ENCODE data around the gene ASPHD1. TPM values are rescaled to one million over a fixed set of nuclear protein-coding genes. Genes with fewer than 3 reads are reported as not detected.

The ASPHD1 gene
- total RNA-seq, 1 donor from 2014 or later = 94.5 TPM

- DNase-seq (ENCODE audit: low spot score) = peak; percentile 76
Measured at GRCh38 chr16:29943846-29944799, 43.8 kb downstream of the ASPHD1 start.

- no peak for DNase-seq (ENCODE audit: low spot score)
Measured at GRCh38 chr16:29947897-29948296, 47.6 kb downstream of the ASPHD1 start.

GRCh38 chr16:29950806-29951461 is 50.6 kb downstream of the ASPHD1 start:
- DNase-seq (ENCODE audit: low spot score) = no peak

- no peak for DNase-seq (ENCODE audit: low spot score)
Measured at GRCh38 chr16:29951625-29952365, 51.5 kb downstream of the ASPHD1 start.

Other genes starting within 250 kb of the ASPHD1 start
- gene SPN, start 237.2 kb upstream of the ASPHD1 start, total RNA-seq = 9.0 TPM
- 17.2 TPM for gene QPRT, start 221.3 kb upstream of the ASPHD1 start, total RNA-seq
- 3.0 TPM for gene C16orf54, start 154.5 kb upstream of the ASPHD1 start, total RNA-seq
- gene ZG16, start 122.2 kb upstream of the ASPHD1 start, total RNA-seq = not detected
- gene KIF22, start 109.7 kb upstream of the ASPHD1 start, total RNA-seq = 21.6 TPM
- gene MAZ, start 94.0 kb upstream of the ASPHD1 start, total RNA-seq = 192 TPM
- gene PRRT2, start 88.3 kb upstream of the ASPHD1 start, total RNA-seq = 20.8 TPM
- gene PAGR1, start 84.3 kb upstream of the ASPHD1 start, total RNA-seq = 38.9 TPM
- gene MVP, start 80.0 kb upstream of the ASPHD1 start, total RNA-seq = 253 TPM
- 110 TPM for gene CDIPT, start 37.3 kb upstream of the ASPHD1 start, total RNA-seq
- gene SEZ6L2, start 938 bp upstream of the ASPHD1 start, total RNA-seq = 113 TPM
- gene KCTD13, start 25.7 kb downstream of the ASPHD1 start, total RNA-seq = 28.4 TPM
- gene TMEM219, start 61.6 kb downstream of the ASPHD1 start, total RNA-seq = 167 TPM
- gene TAOK2, start 73.4 kb downstream of the ASPHD1 start, total RNA-seq = 67.3 TPM
- gene HIRIP3, start 95.1 kb downstream of the ASPHD1 start, total RNA-seq = 16.3 TPM
- gene INO80E, start 95.8 kb downstream of the ASPHD1 start, total RNA-seq = 88.4 TPM
- gene DOC2A, start 110.5 kb downstream of the ASPHD1 start, total RNA-seq = 18.8 TPM
- not detected for gene C16orf92, start 122.7 kb downstream of the ASPHD1 start, total RNA-seq
- gene TLCD3B, start 130.8 kb downstream of the ASPHD1 start, total RNA-seq = not detected
- 1,422 TPM for gene ALDOA, start 165.3 kb downstream of the ASPHD1 start, total RNA-seq
- 95.3 TPM for gene PPP4C, start 175.5 kb downstream of the ASPHD1 start, total RNA-seq
- gene TBX6, start 191.4 kb downstream of the ASPHD1 start, total RNA-seq = 3.7 TPM
- 81.7 TPM for gene YPEL3, start 195.7 kb downstream of the ASPHD1 start, total RNA-seq
- gene GDPD3, start 213.0 kb downstream of the ASPHD1 start, total RNA-seq = 11.2 TPM
- gene MAPK3, start 222.7 kb downstream of the ASPHD1 start, total RNA-seq = 109 TPM

All from mucosa of gallbladder (tissue), 1 donor.